ENCODE measurements around the gene WNK2. TPM values are rescaled to one million over a fixed set of nuclear protein-coding genes. Genes with fewer than 3 reads are reported as not detected.

WNK2 gene
- total and polyA plus RNA-seq, 7 donors, result 8.1 to 58.8 (median 35.5) TPM

DNA sequence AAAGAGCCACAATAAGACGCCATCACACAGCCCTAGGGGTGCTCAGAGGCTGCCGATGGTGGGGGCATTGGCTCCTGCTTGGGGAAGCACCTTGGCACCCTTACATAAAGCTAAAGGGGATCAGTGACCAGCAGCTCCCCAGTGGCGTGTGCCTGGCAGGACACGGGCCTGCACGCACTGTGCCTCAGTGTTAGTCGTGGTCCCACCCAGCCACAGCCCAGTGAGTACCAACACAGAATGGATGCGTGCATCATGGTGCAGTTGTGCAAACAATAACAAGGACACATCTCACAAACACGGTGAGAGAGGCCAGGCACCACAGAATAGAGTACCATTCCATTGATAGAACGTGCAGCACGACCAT lies 103.2 kb downstream of the WNK2 start:
- no peaks in the 10 kb centered on the region for H3K36me3 ChIP-seq (ENCODE audit: insufficient read depth in 1 of 2, low read depth in 1 of 2)
- no peaks in the 10 kb centered on the region for H3K9me3 ChIP-seq
- no peak for ATAC-seq
- no peaks in the 10 kb centered on the region for H3K27me3 ChIP-seq (ENCODE audit: insufficient read depth in 3 of 3, low read length in 2 of 3)
- 85 to 96% (median 87%) methylated on average over 10 of the region's 10 CpGs for WGBS, 3 donors
- no peak overlapping the region for H3K27ac ChIP-seq
- intact Hi-C loops (cut with DNase I), result no loop called here
- no peak for DNase-seq
- no peak overlapping the region for H3K4me3 ChIP-seq
- TF ChIP-seq, protein P1, sequence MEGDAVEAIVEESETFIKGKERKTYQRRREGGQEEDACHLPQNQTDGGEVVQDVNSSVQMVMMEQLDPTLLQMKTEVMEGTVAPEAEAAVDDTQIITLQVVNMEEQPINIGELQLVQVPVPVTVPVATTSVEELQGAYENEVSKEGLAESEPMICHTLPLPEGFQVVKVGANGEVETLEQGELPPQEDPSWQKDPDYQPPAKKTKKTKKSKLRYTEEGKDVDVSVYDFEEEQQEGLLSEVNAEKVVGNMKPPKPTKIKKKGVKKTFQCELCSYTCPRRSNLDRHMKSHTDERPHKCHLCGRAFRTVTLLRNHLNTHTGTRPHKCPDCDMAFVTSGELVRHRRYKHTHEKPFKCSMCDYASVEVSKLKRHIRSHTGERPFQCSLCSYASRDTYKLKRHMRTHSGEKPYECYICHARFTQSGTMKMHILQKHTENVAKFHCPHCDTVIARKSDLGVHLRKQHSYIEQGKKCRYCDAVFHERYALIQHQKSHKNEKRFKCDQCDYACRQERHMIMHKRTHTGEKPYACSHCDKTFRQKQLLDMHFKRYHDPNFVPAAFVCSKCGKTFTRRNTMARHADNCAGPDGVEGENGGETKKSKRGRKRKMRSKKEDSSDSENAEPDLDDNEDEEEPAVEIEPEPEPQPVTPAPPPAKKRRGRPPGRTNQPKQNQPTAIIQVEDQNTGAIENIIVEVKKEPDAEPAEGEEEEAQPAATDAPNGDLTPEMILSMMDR (IDR thresholded peaks at IDR 0.05), result no peak
- H3K4me1 ChIP-seq, result no peaks in the 10 kb centered on the region

DNA sequence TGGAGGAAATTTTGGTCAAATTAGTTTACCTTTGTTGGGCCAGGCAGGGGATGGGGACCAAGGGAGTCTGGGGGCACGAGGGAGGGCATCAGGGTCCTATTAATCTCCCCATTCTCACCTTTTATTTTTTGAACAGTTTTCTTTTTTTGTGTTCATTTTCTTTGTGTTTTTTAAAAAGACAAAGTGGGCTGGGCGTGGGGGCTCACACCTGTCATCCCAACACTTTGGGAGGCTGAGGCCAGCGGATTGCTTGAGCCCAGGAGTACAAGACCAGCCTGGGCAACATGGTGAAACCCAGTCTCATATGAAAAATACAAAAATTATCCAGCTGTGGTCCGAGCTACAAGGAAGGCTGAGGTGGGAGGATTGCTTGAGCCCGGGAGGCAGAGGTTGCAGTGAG lies 103.7 kb downstream of the WNK2 start:
- Histone ChIP-seq H3K27me3 (ENCODE audit: insufficient read depth in 3 of 3, low read length in 2 of 3) (no peaks in the 10 kb centered on the region), H3K4me3 (no peak overlapping the region), H3K9me3 (no peaks in the 10 kb centered on the region), H3K4me1 (no peaks in the 10 kb centered on the region), H3K27ac (no peak overlapping the region), H3K36me3 (ENCODE audit: insufficient read depth in 1 of 2, low read depth in 1 of 2) (no peaks in the 10 kb centered on the region)
- intact Hi-C loops (cut with DNase I), result no loop called here
- 91 to 93% (median 91%) methylated on average over 5 of the region's 5 CpGs for WGBS, 3 donors
- no peak for ATAC-seq
- TF ChIP-seq, protein P1 (IDR thresholded peaks at IDR 0.05), result no peak
- DNase-seq, result no peak

DNA sequence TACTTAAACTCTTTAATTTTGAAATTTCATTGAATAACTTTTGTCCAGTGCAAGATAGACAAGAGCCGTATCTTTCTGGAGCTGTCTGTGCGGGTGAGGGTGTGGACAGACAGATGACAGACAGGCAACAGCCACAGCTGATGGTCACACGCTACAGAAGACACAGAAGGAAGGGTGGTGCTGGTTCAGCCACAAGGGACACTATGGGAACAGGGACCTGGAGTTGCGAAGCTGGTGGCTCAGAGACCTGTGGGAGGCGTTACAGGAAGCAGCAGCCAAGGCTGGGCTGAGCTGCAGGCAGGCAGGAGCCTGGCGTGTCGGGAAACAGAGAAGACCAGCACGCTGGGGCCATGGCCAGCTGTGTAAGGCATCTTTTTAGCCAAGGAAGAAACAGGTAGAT lies 104.4 kb downstream of the WNK2 start:
- Histone ChIP-seq H3K4me3 (no peak overlapping the region), H3K27ac (no peak overlapping the region), H3K36me3 (ENCODE audit: insufficient read depth in 1 of 2, low read depth in 1 of 2) (no peaks in the 10 kb centered on the region), H3K27me3 (ENCODE audit: insufficient read depth in 3 of 3, low read length in 2 of 3) (no peaks in the 10 kb centered on the region), H3K9me3 (no peaks in the 10 kb centered on the region), H3K4me1 (no peaks in the 10 kb centered on the region)
- ATAC-seq (peak in 2 of 4 donors; percentile 34 to 53), DNase-seq (peak in 1 of 2 donors; percentile 39)
- WGBS, 3 donors, result 72 to 80% (median 75%) methylated on average over 8 of the region's 8 CpGs
- intact Hi-C loops (cut with DNase I), result no loop called here
- TF ChIP-seq, protein P1 (IDR thresholded peaks at IDR 0.05), result no peak

DNA sequence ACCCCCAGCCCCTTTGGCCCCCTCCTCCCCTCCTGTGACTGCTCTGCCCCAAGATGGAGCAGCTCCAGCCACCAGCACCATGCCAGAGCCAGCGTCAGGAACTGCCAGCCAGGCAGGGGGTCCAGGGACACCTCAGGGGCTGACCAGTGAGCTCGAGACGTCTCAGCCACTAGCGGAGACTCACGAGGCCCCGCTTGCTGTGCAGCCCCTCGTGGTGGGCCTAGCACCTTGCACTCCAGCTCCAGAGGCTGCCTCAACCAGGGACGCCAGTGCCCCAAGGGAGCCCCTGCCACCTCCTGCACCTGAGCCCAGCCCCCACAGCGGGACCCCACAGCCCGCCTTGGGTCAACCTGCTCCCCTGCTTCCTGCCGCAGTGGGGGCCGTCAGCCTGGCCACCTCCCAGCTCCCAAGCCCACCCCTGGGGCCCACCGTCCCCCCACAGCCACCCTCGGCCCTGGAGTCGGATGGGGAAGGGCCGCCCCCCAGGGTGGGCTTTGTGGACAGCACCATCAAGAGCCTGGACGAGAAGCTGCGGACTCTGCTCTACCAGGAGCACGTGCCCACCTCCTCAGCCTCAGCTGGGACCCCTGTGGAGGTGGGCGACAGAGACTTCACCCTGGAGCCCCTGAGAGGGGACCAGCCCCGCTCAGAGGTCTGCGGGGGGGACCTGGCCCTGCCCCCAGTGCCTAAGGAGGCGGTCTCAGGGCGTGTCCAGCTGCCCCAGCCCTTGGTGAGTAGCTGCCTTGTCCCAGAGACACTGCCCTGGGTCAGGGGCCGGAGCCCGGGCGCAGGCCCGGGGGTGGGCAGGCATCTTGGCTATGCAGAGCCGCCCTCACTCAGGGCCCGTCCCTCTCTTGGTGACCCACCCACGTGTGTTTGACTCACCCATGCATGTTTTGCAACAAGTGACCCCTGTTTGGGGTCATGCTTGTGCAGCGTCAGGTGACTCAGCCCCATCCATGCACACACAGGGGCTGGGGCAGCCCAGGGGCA lies 105.2 kb downstream of the WNK2 start:
- ATAC-seq, result peak in 3 of 4 donors; percentile 57 to 76 (median 68)

More for the DNA sequence above, 105.2 kb downstream of the WNK2 start:
- no peaks in the 10 kb centered on the region for H3K27me3 ChIP-seq (ENCODE audit: insufficient read depth in 3 of 3, low read length in 2 of 3)
- 80 to 89% (median 84%) methylated on average over 24 to 32 of the region's 32 CpGs for WGBS, 3 donors
- H3K4me1 ChIP-seq, result no peaks in the 10 kb centered on the region
- intact Hi-C loops (cut with DNase I), result no loop called here
- H3K36me3 ChIP-seq (ENCODE audit: insufficient read depth in 1 of 2, low read depth in 1 of 2), result no peaks in the 10 kb centered on the region
- no peak overlapping the region for H3K4me3 ChIP-seq
- H3K9me3 ChIP-seq, result no peaks in the 10 kb centered on the region
- H3K27ac ChIP-seq, result no peak overlapping the region
- peak in 1 of 2 donors; percentile 40 for DNase-seq
- TF ChIP-seq, protein P1 (IDR thresholded peaks at IDR 0.05), result no peak

All from psoas muscle (tissue), 8 donors.